Heart left ventricle (tissue), 16 donors: ENCODE measurements around the gene NUDT1. TPM values are rescaled to one million over a fixed set of nuclear protein-coding genes. Genes with fewer than 3 reads are reported as not detected.

ENCODE experiments used
- ATAC-seq, 4 donors: fragments of 200-7000 bp; cut with Tn5 transposase; one replicate each; pipeline ENCODE4 v1.9.1; 2020 to 2022; ENCODE audit warnings: moderate library complexity in 4 of 4, mild to moderate bottlenecking in 3 of 4, moderate number of reproducible peaks in 1 of 4
- DNase-seq, 5 donors: peaks; one replicate each; pipeline ENCODE4 v3.0.0-alpha.2; 2020
- H3K27ac ChIP-seq, 12 donors: fragments of 200-600 bp; sonication (generic) in 4 of 12; one replicate each; pipeline versions ENCODE4 v1.5.0 to v1.8.0; 2016 to 2022; ENCODE audit warnings: mild to moderate bottlenecking in 2 of 12
- H3K27me3 ChIP-seq, 9 donors: fragments of 200-600 bp; sonication (generic) in 2 of 9; one replicate each; pipeline versions ENCODE4 v1.5.1 to v1.8.0; 2016 to 2022; ENCODE audit warnings: mild to moderate bottlenecking in 3 of 9
- H3K36me3 ChIP-seq, 9 donors: fragments of 200-600 bp; sonication (generic) in 2 of 9; one replicate each; pipeline versions ENCODE4 v1.5.0 to v1.8.0; 2018 to 2022; ENCODE audit warnings: mild to moderate bottlenecking in 2 of 9
- H3K4me1 ChIP-seq, 12 donors: fragments of 200-600 bp; sonication (generic) in 4 of 12; one replicate each; pipeline versions ENCODE4 v1.5.0 to v1.8.0; 2016 to 2022; ENCODE audit warnings: mild to moderate bottlenecking in 3 of 12
- H3K4me3 ChIP-seq, 12 donors: fragments of 200-600 bp; sonication (generic) in 4 of 12; one replicate each; pipeline versions ENCODE4 v1.5.0 to v1.8.0; 2017 to 2022; ENCODE audit warnings: mild to moderate bottlenecking in 9 of 12, moderate library complexity in 4 of 12
- H3K9me3 ChIP-seq, 12 donors: fragments of 200-600 bp; sonication (generic) in 4 of 12; one replicate each; pipeline versions ENCODE4 v1.5.0 to v1.8.0; 2016 to 2022; ENCODE audit warnings: mild to moderate bottlenecking in 1 of 12
- CTCF ChIP-seq, 12 donors: fragments of 200-600 bp; sonication (generic) in 4 of 12; IDR thresholded peaks; one replicate each; pipeline versions ENCODE4 v1.5.0 to v1.8.0; 2018 to 2022; ENCODE audit warnings: antibody characterized with exemption in 12 of 12, mild to moderate bottlenecking in 5 of 12
- POLR2A ChIP-seq, 2 donors: fragments of 450-650 bp; IDR thresholded peaks; one replicate each; pipeline ENCODE4 v1.6.1; 2017; ENCODE audit warnings: antibody characterized with exemption in 2 of 2, mild to moderate bottlenecking in 2 of 2, moderate library complexity in 2 of 2
- WGBS, 4 donors: extraction: QIAGEN DNeasy Blood & Tissue Kit in 2 of 4; methylation state at CpG; one replicate each; pipeline versions ENCODE4 v1.1.5 to v1.1.7; 2013 to 2018; 5-methylcytosine and 5-hydroxymethylcytosine counted together
- intact Hi-C, 10 donors: fragments of 100-400 bp; cut with DNase I; formaldehyde crosslinking; loops; one replicate each; pipeline versions ENCODE4 v1.11.1 to v1.14.2; 2022
- polyA plus RNA-seq, 2 donors: library from polyadenylated mRNA; stranded (reverse); fragments of 200-250 nt; gene quantifications; one replicate each; pipeline ENCODE4 v1.2.3, GENCODE V29; 2013
- total RNA-seq, 9 donors: library from RNA; depleted of rRNA in 2 of 9; stranded (reverse); fragments of >200 nt in 2 of 9; fragmentation: NEBNext Ultra II Directional in 3 of 9; extraction: Animal tissue kit (Norgen Biotek cat#: 25700) in 3 of 9; gene quantifications; one replicate each; pipeline versions ENCODE4 v1.1.0 to v1.2.4, GENCODE V29; 2016 to 2023
- donor health status: ischemic (EF 13 %, LVEDD 7.1; RV severe dilation, severe dysfunction).
- donor health status: healthy with polysubstance abuse.
- donor health status: DM: no; HTN: yes; CAD: no.
- donor health status: DM: no; HTN: no; CAD: no.
- donor health status: ischemic (EF 25% LVEDD 6.9; RV normal size, moderate dysfunction).
- donor health status: ischemic (EF 25% LVEDD 5.7; RV mildly dilated, moderate dysfunction).
- donor health status: healthy.
- donor health status: DM: yes; HTN: yes; CAD: no.
- donor health status: ischemic (EF 35%, LVEDD 5.7; RV mildly dilated, moderate dysfunction).
- donor health status: nonischemic (EF 11% LVEDD 7.7; RV severe dilation, severe dysfunction).
- donor health status: DM: yes; HTN: yes; CAD: no.
- donor health status: PGD.
- donor health status: ischemic (EF 29% LVEDD 5.4; RV normal size, mild dysfunction).
- donor health status: nonischemic (EF 23%, LVEDD 6.1; RV moderate dilation, normal function).

Gene NUDT1
- total and polyA plus RNA-seq, 11 donors, result 9.8 to 23.7 (median 16.1) TPM

GRCh38 chr7:2271273-2272026 lies 29.4 kb downstream of the NUDT1 start:
- Histone ChIP-seq H3K4me1 (peaks cover 0 to 10% (median 0%) of the 10 kb centered on the region in 12 donors), H3K4me3 (no peak overlapping the region), H3K9me3 (no peaks in the 10 kb centered on the region), H3K27me3 (no peaks in the 10 kb centered on the region), H3K36me3 (peaks cover 0 to 56% (median 22%) of the 10 kb centered on the region in 9 donors), H3K27ac (no peak overlapping the region)
- TF ChIP-seq POLR2A (IDR thresholded peaks at IDR 0.05) (no peak), CTCF (IDR thresholded peaks at IDR 0.05) (no peak)
- DNase-seq (no peak), ATAC-seq (peak in 1 of 4 donors; percentile 55)
- intact Hi-C loops, result no loop called here
- WGBS, 4 donors, result 67 to 85% (median 78%) methylated on average over 25 to 27 of the region's 27 CpGs

- H3K27me3 ChIP-seq, result no peaks in the 10 kb centered on the region
- H3K4me1 ChIP-seq, result peaks cover 0 to 10% (median 0%) of the 10 kb centered on the region in 12 donors
- peaks cover 0 to 56% (median 22%) of the 10 kb centered on the region in 9 donors for H3K36me3 ChIP-seq
- no peak overlapping the region for H3K27ac ChIP-seq
- DNase-seq (no peak), ATAC-seq (peak in 1 of 4 donors; percentile 27)
- no peak overlapping the region for H3K4me3 ChIP-seq
- intact Hi-C loops, result no loop called here
- no peaks in the 10 kb centered on the region for H3K9me3 ChIP-seq
- TF ChIP-seq CTCF (IDR thresholded peaks at IDR 0.05), result no peak
- no peak for TF ChIP-seq POLR2A (IDR thresholded peaks at IDR 0.05)
- 81 to 87% (median 85%) methylated on average over 9 of the region's 9 CpGs for WGBS, 4 donors
These were observed 30.0 kb downstream of the NUDT1 start for GRCh38 chr7:2272031-2272430.

GRCh38 chr7:2273866-2274265 lies 31.8 kb downstream of the NUDT1 start:
- Histone ChIP-seq H3K27me3 (no peaks in the 10 kb centered on the region), H3K27ac (no peak overlapping the region), H3K4me3 (no peak overlapping the region), H3K4me1 (peaks cover 0 to 10% (median 0%) of the 10 kb centered on the region in 12 donors), H3K9me3 (no peaks in the 10 kb centered on the region), H3K36me3 (peaks cover 0 to 58% (median 22%) of the 10 kb centered on the region in 9 donors)
- intact Hi-C loops, result no loop called here
- ATAC-seq (no peak), DNase-seq (peak in 1 of 5 donors; percentile 30)
- 91 to 98% (median 97%) methylated on average over 13 to 20 of the region's 20 CpGs for WGBS, 4 donors
- no peak for TF ChIP-seq POLR2A (IDR thresholded peaks at IDR 0.05)
- TF ChIP-seq CTCF (IDR thresholded peaks at IDR 0.05), result no peak

- no peak overlapping the region for H3K4me3 ChIP-seq
- peak in 1 of 5 donors; percentile 39 for DNase-seq
- intact Hi-C loops, result no loop called here
- WGBS, 4 donors, result 73 to 97% (median 84%) methylated on average over 5 to 7 of the region's 7 CpGs
- no peaks in the 10 kb centered on the region for H3K27me3 ChIP-seq
- no peak overlapping the region for H3K27ac ChIP-seq
- peak in 1 of 4 donors; percentile 31 for ATAC-seq
- TF ChIP-seq POLR2A (IDR thresholded peaks at IDR 0.05), result no peak
- no peak for TF ChIP-seq CTCF (IDR thresholded peaks at IDR 0.05)
- peaks cover 0 to 7% (median 0%) of the 10 kb centered on the region in 12 donors for H3K4me1 ChIP-seq
- H3K9me3 ChIP-seq, result no peaks in the 10 kb centered on the region
- peaks cover 0 to 55% (median 19%) of the 10 kb centered on the region in 9 donors for H3K36me3 ChIP-seq
These were observed 32.6 kb downstream of the NUDT1 start for GRCh38 chr7:2274666-2275065.
